Activated CD4-positive, alpha-beta T cell treated with anti-CD3 and anti-CD28 coated beads, Interleukin-2, amount 10 ng/mL, durations not matched to agents 7 days and 5 days (primary cell): ENCODE measurements around the gene SUGP1. TPM values are rescaled to one million over a fixed set of nuclear protein-coding genes. Genes with fewer than 3 reads are reported as not detected.
"Not testable (repeated sequence)": the region's sequence is repeated elsewhere in the genome, so short reads cannot be mapped to it uniquely, and the experiment has no call there.

Experiments
- CTCF ChIA-PET: fragments of 350-600 bp; sonication (Branson Sonifier 250); formaldehyde crosslinking; loops from one replicate; lab custom pipeline; 2021; ENCODE audit warnings: antibody characterized with exemption; lab: Charles Lee
- POLR2A ChIA-PET: fragments of 350-600 bp; sonication (Branson Sonifier 250); formaldehyde crosslinking; loops from one replicate; lab custom pipeline; 2021; ENCODE audit warnings: antibody characterized with exemption; lab: Charles Lee
- DNase-seq: peaks from one replicate; pipeline ENCODE4 v3.0.0-alpha.2; 2020
- H3K27ac Mint-ChIP-seq: one replicate; pipeline ENCODE4 v1.8.0; 2021; ENCODE audit warnings: mild to moderate bottlenecking, moderate library complexity, mixed read lengths
- H3K27me3 Mint-ChIP-seq: one replicate; pipeline ENCODE4 v1.8.0; 2021; ENCODE audit warnings: mixed read lengths
- H3K36me3 Mint-ChIP-seq: one replicate; pipeline ENCODE4 v1.8.0; 2021; ENCODE audit warnings: low read depth, mixed read lengths
- H3K4me1 Mint-ChIP-seq: one replicate; pipeline ENCODE4 v1.8.0; 2021; ENCODE audit warnings: mixed read lengths
- H3K4me3 Mint-ChIP-seq: one replicate; pipeline ENCODE4 v1.8.0; 2021; ENCODE audit warnings: mild to moderate bottlenecking, moderate library complexity, mixed read lengths
- H3K9me3 Mint-ChIP-seq: one replicate; pipeline ENCODE4 v1.8.0; 2021; ENCODE audit warnings: mixed read lengths
- total RNA-seq, 2 experiments: library from RNA; stranded (reverse); gene quantifications; one replicate each; pipeline ENCODE4 v1.2.3, GENCODE V29; 2021

Gene SUGP1
- total RNA-seq, 2 experiments from 2014 or later: 70.8 to 73.1 TPM

DNA sequence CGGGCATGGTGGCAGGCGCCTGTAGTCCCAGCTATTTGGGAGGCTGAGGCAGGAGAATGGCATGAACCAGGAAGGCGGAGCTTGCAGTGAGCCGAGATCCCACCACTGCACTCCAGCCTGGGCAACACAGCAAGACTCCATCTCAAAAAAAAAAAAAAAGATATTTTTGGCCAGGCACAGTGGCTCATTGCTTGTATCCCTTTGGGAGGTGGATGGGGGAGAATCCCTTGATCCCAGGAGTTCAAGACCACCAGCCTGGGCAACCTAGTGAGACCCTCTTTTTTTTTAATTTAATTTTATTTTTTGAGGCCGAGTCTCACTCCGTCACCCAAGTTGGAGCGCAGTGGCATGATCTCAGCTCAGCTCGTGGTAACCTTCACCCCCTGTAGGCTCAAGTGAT lies 30.4 kb upstream of the SUGP1 start:
- H3K9me3 Mint-ChIP-seq, H3K4me3 Mint-ChIP-seq, DNase-seq, H3K4me1 Mint-ChIP-seq, H3K27me3 Mint-ChIP-seq, CTCF ChIA-PET, POLR2A ChIA-PET, H3K27ac Mint-ChIP-seq: not testable (repeated sequence)
- peaks cover 33% of the 10 kb centered on the region for H3K36me3 Mint-ChIP-seq

DNA sequence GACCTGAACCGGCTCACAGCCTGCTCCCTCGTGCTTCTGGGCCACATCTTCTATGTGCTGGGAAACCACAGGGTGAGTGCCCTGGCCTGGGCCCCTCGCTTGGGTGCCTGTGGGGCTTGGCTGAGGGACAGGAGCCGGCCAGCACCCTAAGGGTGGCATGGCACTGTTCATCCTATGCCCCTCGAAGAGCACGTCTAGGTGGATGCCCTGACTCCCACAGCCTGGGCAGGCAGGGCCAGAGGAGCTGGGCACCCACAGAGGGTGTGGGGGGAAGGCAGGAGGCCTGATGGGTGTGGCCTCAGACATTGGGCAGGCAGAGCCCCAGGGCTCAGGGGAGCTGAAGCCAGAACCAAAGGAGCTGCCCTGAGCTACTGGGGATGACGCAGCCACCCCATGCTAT lies 29.1 kb upstream of the SUGP1 start:
- Mint-ChIP-seq H3K4me3 (no peak overlapping the region), H3K4me1 (no peaks in the 10 kb centered on the region), H3K27ac (no peak overlapping the region), H3K9me3 (no peaks in the 10 kb centered on the region), H3K36me3 (peaks cover 37% of the 10 kb centered on the region), H3K27me3 (no peaks in the 10 kb centered on the region)
- POLR2A ChIA-PET: no interaction called here
- no peak for DNase-seq
- CTCF ChIA-PET: interaction anchor here (0.7 kb wide), 1 partner anchor 45 kb away, joined by 3 read pairs; no protein-coding TSS in a partner anchor

GRCh38 chr19:19348266-19348665 lies 28.0 kb upstream of the SUGP1 start:
- peaks cover 39% of the 10 kb centered on the region for H3K36me3 Mint-ChIP-seq
- POLR2A ChIA-PET: no interaction called here
- H3K4me1 Mint-ChIP-seq: no peaks in the 10 kb centered on the region
- CTCF ChIA-PET: interaction anchor here (0.8 kb wide), 1 partner anchor 11 kb away, joined by 3 read pairs; no protein-coding TSS in a partner anchor
- H3K27me3 Mint-ChIP-seq: no peaks in the 10 kb centered on the region
- no peak overlapping the region for H3K27ac Mint-ChIP-seq
- no peak for DNase-seq
- H3K4me3 Mint-ChIP-seq: no peak overlapping the region
- no peaks in the 10 kb centered on the region for H3K9me3 Mint-ChIP-seq

- ChIA-PET CTCF (interaction anchor here (1.0 to 1.3 kb wide), 3 partner anchors 16 to 23 kb away, joined by 3 to 4 read pairs (median 3); no protein-coding TSS in a partner anchor), POLR2A (no interaction called here)
- Mint-ChIP-seq H3K36me3 (peaks cover 41% of the 10 kb centered on the region), H3K4me3 (no peak overlapping the region), H3K9me3 (no peaks in the 10 kb centered on the region), H3K27ac (no peak overlapping the region), H3K27me3 (no peaks in the 10 kb centered on the region), H3K4me1 (no peaks in the 10 kb centered on the region)
- no peak for DNase-seq
Observed at GRCh38 chr19:19347401-19348110, 27.2 kb upstream of the SUGP1 start.

DNA sequence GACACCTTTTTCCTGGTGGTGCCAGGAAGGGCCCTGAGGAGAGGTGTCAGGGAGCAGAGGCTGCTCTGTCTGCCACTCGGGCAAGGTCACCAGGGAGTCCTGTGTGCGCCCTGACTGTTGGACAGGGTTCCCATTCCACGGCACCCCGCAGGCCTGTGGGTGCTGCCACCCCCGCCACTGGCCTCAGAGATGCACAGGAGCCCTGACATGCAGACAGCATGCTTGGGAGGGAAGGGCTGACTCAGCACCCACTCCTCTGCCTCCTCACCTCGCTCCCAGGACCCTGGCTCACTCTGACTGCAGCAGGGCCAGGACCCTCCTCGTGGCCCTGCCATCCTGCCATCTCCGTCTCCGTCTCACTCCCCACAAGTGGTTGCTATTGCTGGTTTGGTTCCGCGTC lies 25.7 kb upstream of the SUGP1 start:
- DNase-seq: no peak
- Mint-ChIP-seq H3K4me1 (no peaks in the 10 kb centered on the region), H3K9me3 (no peaks in the 10 kb centered on the region), H3K36me3 (peaks cover 35% of the 10 kb centered on the region), H3K27me3 (no peaks in the 10 kb centered on the region), H3K4me3 (no peak overlapping the region), H3K27ac (no peak overlapping the region)
- CTCF ChIA-PET: no interaction called here
- POLR2A ChIA-PET: no interaction called here

GRCh38 chr19:19345232-19345631 lies 24.9 kb upstream of the SUGP1 start:
- ChIA-PET CTCF (no interaction called here), POLR2A (no interaction called here)

GRCh38 chr19:19343762-19344161 lies 23.5 kb upstream of the SUGP1 start:
- POLR2A ChIA-PET: no interaction called here
- H3K9me3 Mint-ChIP-seq: no peaks in the 10 kb centered on the region
- no peaks in the 10 kb centered on the region for H3K27me3 Mint-ChIP-seq
- DNase-seq: no peak
- H3K27ac Mint-ChIP-seq: no peak overlapping the region
- no peak overlapping the region for H3K4me3 Mint-ChIP-seq
- H3K4me1 Mint-ChIP-seq: no peaks in the 10 kb centered on the region
- H3K36me3 Mint-ChIP-seq: peaks cover 28% of the 10 kb centered on the region
- CTCF ChIA-PET: no interaction called here

More at GRCh38 chr19:19345232-19345631, 24.9 kb upstream of the SUGP1 start:
- no peak for DNase-seq
- H3K36me3 Mint-ChIP-seq: peaks cover 35% of the 10 kb centered on the region
- no peaks in the 10 kb centered on the region for H3K27me3 Mint-ChIP-seq
- H3K4me1 Mint-ChIP-seq: no peaks in the 10 kb centered on the region
- H3K27ac Mint-ChIP-seq: no peak overlapping the region
- no peak overlapping the region for H3K4me3 Mint-ChIP-seq
- H3K9me3 Mint-ChIP-seq: no peaks in the 10 kb centered on the region

DNA sequence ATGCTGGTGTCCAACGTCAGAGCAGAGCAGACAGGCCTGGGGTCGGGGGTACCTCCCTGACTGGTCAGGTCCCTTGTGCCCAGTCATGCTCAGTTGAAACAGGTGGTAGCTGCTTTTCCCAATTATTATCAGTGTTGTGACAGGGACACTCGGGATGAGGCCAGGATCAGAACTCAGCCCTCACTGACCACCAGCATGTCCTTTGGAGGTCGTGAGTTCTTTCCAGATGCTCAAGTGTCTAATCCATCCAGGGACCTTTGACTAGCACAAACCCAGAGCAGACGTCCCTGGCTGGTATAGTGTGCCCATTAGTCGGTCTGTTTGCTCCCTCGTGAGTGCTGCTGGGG lies 22.7 kb upstream of the SUGP1 start:
- no peak overlapping the region for H3K27ac Mint-ChIP-seq
- CTCF ChIA-PET: no interaction called here
- POLR2A ChIA-PET: no interaction called here
- no peaks in the 10 kb centered on the region for H3K9me3 Mint-ChIP-seq
- H3K27me3 Mint-ChIP-seq: no peaks in the 10 kb centered on the region
- H3K36me3 Mint-ChIP-seq: peaks cover 34% of the 10 kb centered on the region
- H3K4me1 Mint-ChIP-seq: no peaks in the 10 kb centered on the region
- DNase-seq: no peak
- H3K4me3 Mint-ChIP-seq: no peak overlapping the region

DNA sequence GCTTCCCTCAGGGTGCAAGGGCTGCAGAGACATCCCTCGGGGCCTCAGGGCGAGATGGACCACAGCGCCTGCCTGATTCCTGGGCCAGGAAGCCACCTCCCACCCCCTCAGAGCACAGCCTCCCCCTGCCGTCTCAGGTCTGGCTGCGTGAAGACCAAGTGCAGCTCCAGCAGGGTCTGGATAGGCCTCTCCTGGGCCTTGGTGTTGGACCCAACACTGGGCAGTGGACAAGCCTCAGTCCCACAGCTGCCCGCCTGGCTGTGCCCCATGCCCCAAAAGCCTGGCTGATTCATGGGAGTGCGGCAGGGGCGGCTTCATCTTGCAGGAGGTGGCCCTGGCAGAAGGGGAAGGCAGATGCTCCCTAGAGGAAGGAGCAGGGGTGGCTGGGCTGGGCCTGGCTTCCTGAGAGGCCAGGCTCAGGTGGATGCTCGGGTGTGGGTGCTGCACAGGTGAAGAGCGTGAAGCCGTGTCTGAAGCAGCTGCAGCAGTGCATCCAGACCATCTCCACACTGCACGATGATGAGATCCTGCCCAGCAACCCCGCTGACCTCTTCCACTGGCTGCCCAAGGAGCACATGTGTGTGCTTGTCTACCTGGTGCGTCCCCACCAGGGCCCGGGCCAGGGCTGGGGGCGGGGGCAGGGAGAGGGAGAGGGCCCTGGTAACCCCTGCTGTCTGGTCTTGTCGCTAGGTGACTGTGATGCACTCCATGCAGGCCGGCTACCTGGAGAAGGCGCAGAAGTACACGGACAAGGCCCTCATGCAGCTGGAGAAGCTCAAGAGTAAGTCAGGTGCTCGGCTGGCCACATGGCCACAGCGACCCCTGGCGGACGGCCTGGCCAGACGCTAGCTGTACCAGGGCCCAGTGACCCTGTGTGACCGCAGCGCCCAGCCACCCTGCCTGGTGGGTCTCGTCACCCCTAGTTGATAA lies 22.0 kb upstream of the SUGP1 start:
- no peaks in the 10 kb centered on the region for H3K27me3 Mint-ChIP-seq
- CTCF ChIA-PET: interaction anchor here (1.1 kb wide), 1 partner anchor 148 kb away, joined by 3 read pairs; no protein-coding TSS in a partner anchor
- H3K27ac Mint-ChIP-seq: no peak overlapping the region
- no peak for DNase-seq
- H3K4me3 Mint-ChIP-seq: no peak overlapping the region
- no peaks in the 10 kb centered on the region for H3K9me3 Mint-ChIP-seq
- H3K36me3 Mint-ChIP-seq: peaks cover 35% of the 10 kb centered on the region
- POLR2A ChIA-PET: no interaction called here
- H3K4me1 Mint-ChIP-seq: no peaks in the 10 kb centered on the region

- no peak for DNase-seq
- ChIA-PET CTCF (interaction anchor here (0.6 to 1.2 kb wide), 3 partner anchors 20 to 149 kb away, joined by 3 read pairs; no protein-coding TSS in a partner anchor), POLR2A (no interaction called here)
- no peak overlapping the region for H3K27ac Mint-ChIP-seq
- H3K4me1 Mint-ChIP-seq: no peaks in the 10 kb centered on the region
- H3K36me3 Mint-ChIP-seq: peaks cover 30% of the 10 kb centered on the region
- H3K9me3 Mint-ChIP-seq: no peaks in the 10 kb centered on the region
- H3K4me3 Mint-ChIP-seq: no peak overlapping the region
- H3K27me3 Mint-ChIP-seq: no peaks in the 10 kb centered on the region
Observed at GRCh38 chr19:19341026-19341425, 20.7 kb upstream of the SUGP1 start.

DNA sequence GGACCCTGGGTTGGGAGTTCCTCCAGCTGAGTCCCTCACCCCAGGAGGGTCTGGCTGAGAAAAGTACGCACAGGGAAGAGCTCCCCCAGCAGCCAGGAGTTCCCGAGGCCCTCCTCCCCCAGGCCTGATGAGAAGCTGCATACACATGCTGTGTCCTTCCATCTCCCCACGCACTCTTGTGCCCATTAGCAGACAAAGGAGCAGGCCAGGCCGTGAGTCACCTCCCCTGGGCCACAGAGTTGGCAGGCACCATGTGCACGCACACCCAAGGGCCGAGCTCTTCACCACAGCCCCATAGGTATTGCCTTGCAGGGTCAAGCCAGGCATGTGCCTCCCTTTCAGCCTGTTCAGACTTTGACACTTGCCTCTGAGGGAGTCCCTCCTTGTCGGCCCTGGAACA lies 17.8 kb upstream of the SUGP1 start:
- Mint-ChIP-seq H3K4me1 (no peaks in the 10 kb centered on the region), H3K27ac (no peak overlapping the region), H3K27me3 (no peaks in the 10 kb centered on the region), H3K36me3 (peaks cover 22% of the 10 kb centered on the region), H3K4me3 (no peak overlapping the region), H3K9me3 (no peaks in the 10 kb centered on the region)
- CTCF ChIA-PET: interaction anchor here (0.6 to 0.9 kb wide), 2 partner anchors 42 to 195 kb away, joined by 3 to 4 read pairs; no protein-coding TSS in a partner anchor
- DNase-seq: no peak
- POLR2A ChIA-PET: no interaction called here

DNA sequence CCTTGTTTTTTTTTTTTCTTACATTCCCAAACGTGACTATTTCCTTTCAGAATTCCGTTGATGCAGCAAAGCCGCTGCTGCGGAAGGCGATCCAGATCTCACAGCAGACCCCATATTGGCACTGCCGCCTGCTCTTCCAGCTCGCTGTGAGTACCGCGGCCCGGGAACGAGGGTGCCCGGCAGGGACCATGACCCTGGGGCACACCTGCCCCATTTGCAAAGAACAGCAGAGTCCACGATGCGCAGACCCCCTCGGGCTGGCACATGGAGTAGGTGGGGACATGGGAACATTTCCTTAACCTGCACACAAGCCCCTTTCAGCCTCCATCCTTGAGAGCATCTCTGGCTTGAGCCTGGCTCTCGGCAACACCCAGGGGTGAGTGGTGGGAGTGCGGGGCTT lies 16.8 kb upstream of the SUGP1 start:
- POLR2A ChIA-PET: no interaction called here
- CTCF ChIA-PET: no interaction called here

GRCh38 chr19:19336597-19336996 lies 16.3 kb upstream of the SUGP1 start:
- Mint-ChIP-seq H3K36me3 (peaks cover 21% of the 10 kb centered on the region), H3K9me3 (no peaks in the 10 kb centered on the region), H3K4me1 (no peaks in the 10 kb centered on the region), H3K27me3 (no peaks in the 10 kb centered on the region), H3K27ac (no peak overlapping the region), H3K4me3 (no peak overlapping the region)
- ChIA-PET CTCF (no interaction called here), POLR2A (no interaction called here)
- no peak for DNase-seq

More for the DNA sequence above, 16.8 kb upstream of the SUGP1 start:
- peaks cover 20% of the 10 kb centered on the region for H3K36me3 Mint-ChIP-seq
- H3K4me1 Mint-ChIP-seq: no peaks in the 10 kb centered on the region
- no peaks in the 10 kb centered on the region for H3K27me3 Mint-ChIP-seq
- H3K9me3 Mint-ChIP-seq: no peaks in the 10 kb centered on the region
- H3K4me3 Mint-ChIP-seq: no peak overlapping the region
- no peak for DNase-seq
- no peak overlapping the region for H3K27ac Mint-ChIP-seq
